Prostate gland (tissue), 2 donors: ENCODE data around the gene B4GALT5.

Experiments used
- CTCF ChIP-seq, 4 experiments: fragments of 200-600 bp in 2 of 4; fragments of 450-650 bp in 2 of 4; sonication (generic) in 2 of 4; IDR thresholded peaks; 1 replicate in 3 of 4; 2 replicates in 1 of 4; pipeline ENCODE4 v1.5.1; 2016 to 2019; ENCODE audit warnings: antibody characterized with exemption in 4 of 4, mild to moderate bottlenecking in 2 of 4, moderate library complexity in 2 of 4
- POLR2A ChIP-seq: fragments of 450-650 bp; IDR thresholded peaks from one replicate; pipeline ENCODE4 v1.6.1; 2016; ENCODE audit warnings: antibody characterized with exemption, mild to moderate bottlenecking

GRCh38 chr20:49608752-49609670, 104.7 kb downstream of the B4GALT5 start:
- TF ChIP-seq CTCF (IDR thresholded peaks at IDR 0.05) (peak; percentile 93 to 98 (median 97)), POLR2A (no peak)
